HEK293 (cell line): ENCODE results near the gene CRTC1.

ENCODE experiments used
- ATF2 ChIP-seq: fragments of 450-650 bp; formaldehyde crosslinking; IDR thresholded peaks from 2 replicates; pipeline ENCODE4 v1.5.1; 2016; ENCODE audit warnings: missing biosample characterization, missing genetic modification characterization, low read depth
- CTCF ChIP-seq: fragments of 450-650 bp; formaldehyde crosslinking; IDR thresholded peaks from 2 replicates; pipeline ENCODE4 v1.5.1; 2016; ENCODE audit warnings: missing biosample characterization, missing genetic modification characterization
- PRDM1 ChIP-seq: fragments of 450-650 bp; formaldehyde crosslinking; IDR thresholded peaks from 2 replicates; pipeline ENCODE4; 2016; ENCODE audit warnings: missing biosample characterization, missing genetic modification characterization
- ZNF157 ChIP-seq: fragments of 450-650 bp; formaldehyde crosslinking; IDR thresholded peaks from 2 replicates; pipeline ENCODE4 v1.5.1; 2016; ENCODE audit warnings: missing biosample characterization, missing genetic modification characterization
- ZNF830 ChIP-seq: fragments of 450-650 bp; IDR thresholded peaks from 2 replicates; pipeline ENCODE4 v1.5.0; 2018; ENCODE audit warnings: missing biosample characterization, missing genetic modification characterization, low read depth, mild to moderate bottlenecking, moderate library complexity
- TF ChIP-seq, protein P1 (sequence below): fragments of 450-650 bp; formaldehyde crosslinking; IDR thresholded peaks from 2 replicates; pipeline ENCODE4 v1.5.1; 2016; ENCODE audit warnings: missing biosample characterization, missing genetic modification characterization
- TF ChIP-seq, protein P2 (sequence below): fragments of 450-650 bp; formaldehyde crosslinking; optimal IDR thresholded peaks from 2 replicates; pipeline ENCODE3; 2016; ENCODE audit warnings: missing biosample characterization, mild to moderate bottlenecking, missing genetic modification characterization
- TF ChIP-seq, protein P3 (sequence below): fragments of 450-650 bp; formaldehyde crosslinking; IDR thresholded peaks from 2 replicates; pipeline ENCODE4 v1.5.1; 2016; ENCODE audit warnings: missing biosample characterization, missing genetic modification characterization
- TF ChIP-seq, protein P4 (sequence below): fragments of 450-650 bp; formaldehyde crosslinking; IDR thresholded peaks from 2 replicates; pipeline ENCODE4 v1.5.1; 2016; ENCODE audit warnings: missing biosample characterization, missing genetic modification characterization

DNA sequence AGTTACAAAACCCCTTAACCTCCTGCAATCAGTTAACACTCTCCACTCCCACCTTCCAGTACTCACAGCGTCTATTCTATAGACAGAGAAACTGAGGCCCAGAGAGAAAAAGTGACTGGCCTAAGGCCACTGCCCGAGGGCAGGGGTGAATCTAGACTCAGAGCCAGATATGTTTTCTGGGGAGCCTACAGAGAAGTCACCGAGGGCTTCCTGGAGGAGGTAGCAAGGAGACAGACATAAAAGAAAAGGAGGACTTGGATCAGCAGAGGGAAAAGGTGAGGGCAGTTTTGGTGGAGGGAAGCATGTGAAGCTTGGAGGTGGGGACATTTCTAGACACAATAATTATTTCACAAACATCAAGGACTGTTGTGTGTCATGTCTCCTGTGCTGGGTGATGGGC, 109.2 kb downstream of the CRTC1 start:
- TF ChIP-seq CTCF (tag by site-specific recombination) (no peak), ZNF830 (tag by site-specific recombination) (no peak), ZNF157 (tag by site-specific recombination) (no peak), ATF2 (tag by site-specific recombination) (no peak), PRDM1 (tag by site-specific recombination) (no peak)
- TF ChIP-seq, protein P1, sequence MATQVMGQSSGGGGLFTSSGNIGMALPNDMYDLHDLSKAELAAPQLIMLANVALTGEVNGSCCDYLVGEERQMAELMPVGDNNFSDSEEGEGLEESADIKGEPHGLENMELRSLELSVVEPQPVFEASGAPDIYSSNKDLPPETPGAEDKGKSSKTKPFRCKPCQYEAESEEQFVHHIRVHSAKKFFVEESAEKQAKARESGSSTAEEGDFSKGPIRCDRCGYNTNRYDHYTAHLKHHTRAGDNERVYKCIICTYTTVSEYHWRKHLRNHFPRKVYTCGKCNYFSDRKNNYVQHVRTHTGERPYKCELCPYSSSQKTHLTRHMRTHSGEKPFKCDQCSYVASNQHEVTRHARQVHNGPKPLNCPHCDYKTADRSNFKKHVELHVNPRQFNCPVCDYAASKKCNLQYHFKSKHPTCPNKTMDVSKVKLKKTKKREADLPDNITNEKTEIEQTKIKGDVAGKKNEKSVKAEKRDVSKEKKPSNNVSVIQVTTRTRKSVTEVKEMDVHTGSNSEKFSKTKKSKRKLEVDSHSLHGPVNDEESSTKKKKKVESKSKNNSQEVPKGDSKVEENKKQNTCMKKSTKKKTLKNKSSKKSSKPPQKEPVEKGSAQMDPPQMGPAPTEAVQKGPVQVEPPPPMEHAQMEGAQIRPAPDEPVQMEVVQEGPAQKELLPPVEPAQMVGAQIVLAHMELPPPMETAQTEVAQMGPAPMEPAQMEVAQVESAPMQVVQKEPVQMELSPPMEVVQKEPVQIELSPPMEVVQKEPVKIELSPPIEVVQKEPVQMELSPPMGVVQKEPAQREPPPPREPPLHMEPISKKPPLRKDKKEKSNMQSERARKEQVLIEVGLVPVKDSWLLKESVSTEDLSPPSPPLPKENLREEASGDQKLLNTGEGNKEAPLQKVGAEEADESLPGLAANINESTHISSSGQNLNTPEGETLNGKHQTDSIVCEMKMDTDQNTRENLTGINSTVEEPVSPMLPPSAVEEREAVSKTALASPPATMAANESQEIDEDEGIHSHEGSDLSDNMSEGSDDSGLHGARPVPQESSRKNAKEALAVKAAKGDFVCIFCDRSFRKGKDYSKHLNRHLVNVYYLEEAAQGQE (tag by site-specific recombination), result no peak
- TF ChIP-seq, protein P2, sequence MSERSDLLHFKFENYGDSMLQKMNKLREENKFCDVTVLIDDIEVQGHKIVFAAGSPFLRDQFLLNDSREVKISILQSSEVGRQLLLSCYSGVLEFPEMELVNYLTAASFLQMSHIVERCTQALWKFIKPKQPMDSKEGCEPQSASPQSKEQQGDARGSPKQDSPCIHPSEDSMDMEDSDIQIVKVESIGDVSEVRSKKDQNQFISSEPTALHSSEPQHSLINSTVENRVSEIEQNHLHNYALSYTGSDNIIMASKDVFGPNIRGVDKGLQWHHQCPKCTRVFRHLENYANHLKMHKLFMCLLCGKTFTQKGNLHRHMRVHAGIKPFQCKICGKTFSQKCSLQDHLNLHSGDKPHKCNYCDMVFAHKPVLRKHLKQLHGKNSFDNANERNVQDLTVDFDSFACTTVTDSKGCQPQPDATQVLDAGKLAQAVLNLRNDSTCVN (tag by site-specific recombination), result no peak
- TF ChIP-seq, protein P3, sequence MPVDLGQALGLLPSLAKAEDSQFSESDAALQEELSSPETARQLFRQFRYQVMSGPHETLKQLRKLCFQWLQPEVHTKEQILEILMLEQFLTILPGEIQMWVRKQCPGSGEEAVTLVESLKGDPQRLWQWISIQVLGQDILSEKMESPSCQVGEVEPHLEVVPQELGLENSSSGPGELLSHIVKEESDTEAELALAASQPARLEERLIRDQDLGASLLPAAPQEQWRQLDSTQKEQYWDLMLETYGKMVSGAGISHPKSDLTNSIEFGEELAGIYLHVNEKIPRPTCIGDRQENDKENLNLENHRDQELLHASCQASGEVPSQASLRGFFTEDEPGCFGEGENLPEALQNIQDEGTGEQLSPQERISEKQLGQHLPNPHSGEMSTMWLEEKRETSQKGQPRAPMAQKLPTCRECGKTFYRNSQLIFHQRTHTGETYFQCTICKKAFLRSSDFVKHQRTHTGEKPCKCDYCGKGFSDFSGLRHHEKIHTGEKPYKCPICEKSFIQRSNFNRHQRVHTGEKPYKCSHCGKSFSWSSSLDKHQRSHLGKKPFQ, result no peak
- TF ChIP-seq, protein P4, sequence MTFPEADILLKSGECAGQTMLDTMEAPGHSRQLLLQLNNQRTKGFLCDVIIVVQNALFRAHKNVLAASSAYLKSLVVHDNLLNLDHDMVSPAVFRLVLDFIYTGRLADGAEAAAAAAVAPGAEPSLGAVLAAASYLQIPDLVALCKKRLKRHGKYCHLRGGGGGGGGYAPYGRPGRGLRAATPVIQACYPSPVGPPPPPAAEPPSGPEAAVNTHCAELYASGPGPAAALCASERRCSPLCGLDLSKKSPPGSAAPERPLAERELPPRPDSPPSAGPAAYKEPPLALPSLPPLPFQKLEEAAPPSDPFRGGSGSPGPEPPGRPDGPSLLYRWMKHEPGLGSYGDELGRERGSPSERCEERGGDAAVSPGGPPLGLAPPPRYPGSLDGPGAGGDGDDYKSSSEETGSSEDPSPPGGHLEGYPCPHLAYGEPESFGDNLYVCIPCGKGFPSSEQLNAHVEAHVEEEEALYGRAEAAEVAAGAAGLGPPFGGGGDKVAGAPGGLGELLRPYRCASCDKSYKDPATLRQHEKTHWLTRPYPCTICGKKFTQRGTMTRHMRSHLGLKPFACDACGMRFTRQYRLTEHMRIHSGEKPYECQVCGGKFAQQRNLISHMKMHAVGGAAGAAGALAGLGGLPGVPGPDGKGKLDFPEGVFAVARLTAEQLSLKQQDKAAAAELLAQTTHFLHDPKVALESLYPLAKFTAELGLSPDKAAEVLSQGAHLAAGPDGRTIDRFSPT (tag by site-specific recombination), result no peak
